Esophagus squamous epithelium (tissue), 4 donors: ENCODE results near the gene ADISSP.

Experiments
- POLR2A ChIP-seq, 4 donors: fragments of 450-650 bp; IDR thresholded peaks; one replicate each; pipeline ENCODE4 v1.6.1; 2017; ENCODE audit warnings: antibody characterized with exemption in 4 of 4, mild to moderate bottlenecking in 4 of 4, moderate library complexity in 3 of 4
- TF ChIP-seq, protein P1 (sequence below), 6 experiments: fragments of 450-650 bp in 4 of 6; fragments of 200-600 bp in 2 of 6; sonication (generic) in 2 of 6; IDR thresholded peaks; one replicate each; pipeline ENCODE4 v1.5.1; 2016 to 2019; ENCODE audit warnings: antibody characterized with exemption in 6 of 6, mild to moderate bottlenecking in 4 of 6, moderate library complexity in 4 of 6

DNA sequence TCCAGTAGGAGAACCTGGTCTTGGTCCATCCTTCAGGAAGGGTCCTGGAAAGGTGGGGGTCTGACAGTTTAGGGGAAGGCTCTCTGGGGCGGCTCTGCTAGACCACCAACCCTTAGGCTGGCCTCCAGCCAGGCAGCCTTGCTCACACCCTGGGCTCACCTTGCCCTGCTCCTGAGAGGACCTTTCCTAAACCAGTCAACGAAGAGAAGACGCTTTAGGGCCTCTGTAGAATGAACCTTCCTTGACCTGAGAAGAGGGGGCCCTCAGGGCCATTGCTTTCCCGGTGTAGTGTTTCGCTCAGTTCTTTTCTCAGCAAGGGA, 29.6 kb upstream of the ADISSP start:
- TF ChIP-seq, protein P1, sequence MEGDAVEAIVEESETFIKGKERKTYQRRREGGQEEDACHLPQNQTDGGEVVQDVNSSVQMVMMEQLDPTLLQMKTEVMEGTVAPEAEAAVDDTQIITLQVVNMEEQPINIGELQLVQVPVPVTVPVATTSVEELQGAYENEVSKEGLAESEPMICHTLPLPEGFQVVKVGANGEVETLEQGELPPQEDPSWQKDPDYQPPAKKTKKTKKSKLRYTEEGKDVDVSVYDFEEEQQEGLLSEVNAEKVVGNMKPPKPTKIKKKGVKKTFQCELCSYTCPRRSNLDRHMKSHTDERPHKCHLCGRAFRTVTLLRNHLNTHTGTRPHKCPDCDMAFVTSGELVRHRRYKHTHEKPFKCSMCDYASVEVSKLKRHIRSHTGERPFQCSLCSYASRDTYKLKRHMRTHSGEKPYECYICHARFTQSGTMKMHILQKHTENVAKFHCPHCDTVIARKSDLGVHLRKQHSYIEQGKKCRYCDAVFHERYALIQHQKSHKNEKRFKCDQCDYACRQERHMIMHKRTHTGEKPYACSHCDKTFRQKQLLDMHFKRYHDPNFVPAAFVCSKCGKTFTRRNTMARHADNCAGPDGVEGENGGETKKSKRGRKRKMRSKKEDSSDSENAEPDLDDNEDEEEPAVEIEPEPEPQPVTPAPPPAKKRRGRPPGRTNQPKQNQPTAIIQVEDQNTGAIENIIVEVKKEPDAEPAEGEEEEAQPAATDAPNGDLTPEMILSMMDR (IDR thresholded peaks at IDR 0.05) = no peak
- no peak for TF ChIP-seq POLR2A (IDR thresholded peaks at IDR 0.05)
